A673 (cell line): ENCODE results near the gene RBMXL3.

ENCODE experiments used
- CTCF ChIP-seq: fragments of 300-800, 200-600 bp; sonication (generic); conservative IDR thresholded peaks from 2 replicates; pipeline ENCODE4 v1.5.1; 2017; ENCODE audit warnings: low read depth, mild to moderate bottlenecking, antibody characterized with exemption, low read length, moderate library complexity, mixed read lengths
- EZH2 ChIP-seq: fragments of 200-600 bp; sonication (generic); IDR thresholded peaks from 2 replicates; pipeline ENCODE4 v1.6.1; 2017; ENCODE audit warnings: borderline replicate concordance, low read depth, mild to moderate bottlenecking, mixed read lengths, antibody characterized with exemption, low read length; ENCODE audit not compliant: poor library complexity, severe bottlenecking

GRCh38 chrX:115204040-115204439, 14.8 kb downstream of the RBMXL3 start:
- TF ChIP-seq CTCF (no peak), EZH2 (no peak)
